T follicular helper cell (primary cell): ENCODE measurements around the gene METTL13.

Source experiments
- DNase-seq: peaks from one replicate; pipeline ENCODE4 v3.0.0-alpha.2; 2020; ENCODE audit warnings: low read depth

The METTL13 gene

DNA sequence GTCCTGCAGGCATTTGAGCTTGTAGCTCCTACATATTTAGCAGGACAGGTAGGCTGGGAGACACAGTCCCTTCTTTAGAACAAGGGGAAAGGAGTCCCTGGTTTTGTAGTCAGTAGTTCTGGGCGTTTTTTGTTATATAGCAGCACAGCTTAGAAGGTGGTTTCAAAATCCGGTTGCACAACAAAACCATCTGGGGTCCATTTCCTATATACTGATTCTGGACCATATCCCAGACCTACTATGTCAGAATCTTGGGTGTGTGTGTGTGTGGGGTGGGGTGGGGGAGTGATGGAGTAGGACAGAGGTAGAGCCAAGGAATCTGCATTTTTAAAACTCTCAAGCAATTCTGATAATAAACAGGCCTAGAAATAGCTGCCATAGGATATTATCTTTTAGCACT is 21.6 kb downstream of the METTL13 start:
- no peak for DNase-seq

DNA sequence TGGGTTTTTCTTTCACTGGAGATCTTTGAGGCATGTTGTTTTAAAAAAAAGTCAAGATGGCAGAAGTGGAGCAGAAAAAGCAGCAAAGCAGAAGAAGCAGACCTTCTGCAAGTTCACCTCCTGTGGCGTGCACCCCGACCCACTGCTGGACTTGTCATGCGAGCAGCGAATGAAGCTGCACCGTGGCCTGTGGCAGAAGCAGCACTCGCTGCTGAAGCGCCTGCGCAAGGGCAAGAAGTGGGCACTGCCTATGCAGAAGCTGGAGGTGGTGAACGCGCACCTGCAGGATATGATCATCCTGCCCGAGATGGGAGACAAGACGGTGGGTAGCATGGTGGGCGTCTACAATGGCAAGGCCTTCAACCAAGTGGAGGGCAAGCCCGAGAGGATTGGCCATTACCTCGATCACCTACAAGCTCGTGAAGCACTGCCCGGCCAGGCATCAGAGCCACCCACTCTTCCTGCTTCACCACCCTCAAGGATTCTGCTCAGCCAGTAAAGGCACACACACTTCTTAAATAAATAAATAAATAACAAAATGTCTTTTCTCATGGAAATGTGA is 22.1 kb downstream of the METTL13 start:
- no peak for DNase-seq

DNA sequence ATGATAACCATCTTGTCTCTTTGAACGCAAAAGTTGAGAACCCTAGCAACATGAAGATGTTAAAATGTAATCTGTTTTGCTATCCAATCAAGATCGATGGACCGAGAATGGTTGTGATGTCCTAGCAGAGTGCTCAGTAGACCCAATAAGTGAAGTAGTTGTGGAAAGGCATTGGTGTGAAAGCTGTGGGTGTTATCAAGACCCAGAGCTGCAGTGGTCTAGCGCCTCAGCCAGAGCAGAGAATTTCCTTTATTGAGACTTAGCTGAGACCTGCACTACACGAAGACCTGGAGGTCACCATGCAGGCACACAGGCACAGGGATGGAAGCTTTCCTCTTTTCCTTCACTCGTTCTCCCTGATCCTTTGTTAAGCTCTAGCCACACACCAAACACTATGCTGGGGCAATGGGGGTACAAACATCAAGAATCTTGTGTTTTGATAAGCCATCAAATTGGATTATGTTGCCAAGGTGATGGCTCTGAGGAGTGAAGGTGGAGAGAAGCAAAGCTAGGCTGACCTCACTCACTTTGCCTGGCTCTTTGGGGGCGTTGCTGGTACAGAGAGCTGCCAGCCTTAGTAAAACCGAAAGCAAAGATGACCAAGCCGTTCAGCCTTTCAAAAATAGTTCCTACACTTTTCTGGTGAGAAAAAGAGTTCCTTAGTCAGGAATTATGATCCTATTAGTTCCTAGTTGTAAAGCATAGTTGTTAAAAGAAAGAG is 24.1 kb downstream of the METTL13 start:
- no peak for DNase-seq

DNA sequence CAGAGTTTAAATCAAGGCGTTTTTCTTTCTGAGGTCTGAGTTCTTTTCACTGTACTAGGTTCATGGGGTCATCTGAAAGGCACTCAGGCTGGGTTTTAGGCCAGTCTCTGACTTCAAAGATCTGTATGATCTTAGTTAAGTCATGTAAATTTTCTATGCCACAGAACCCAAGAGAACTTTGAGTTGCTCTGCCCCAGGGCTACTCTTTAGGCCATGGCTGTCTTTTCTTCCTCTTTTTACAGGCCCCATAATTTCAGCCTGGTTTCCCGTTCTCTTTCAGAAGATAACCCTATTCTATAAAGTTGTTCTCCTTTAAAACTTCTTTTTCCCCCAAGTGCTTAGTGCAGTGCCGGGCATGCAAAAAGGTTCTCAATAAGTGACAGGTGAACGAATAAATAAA is 26.1 kb downstream of the METTL13 start:
- DNase-seq = no peak

DNA sequence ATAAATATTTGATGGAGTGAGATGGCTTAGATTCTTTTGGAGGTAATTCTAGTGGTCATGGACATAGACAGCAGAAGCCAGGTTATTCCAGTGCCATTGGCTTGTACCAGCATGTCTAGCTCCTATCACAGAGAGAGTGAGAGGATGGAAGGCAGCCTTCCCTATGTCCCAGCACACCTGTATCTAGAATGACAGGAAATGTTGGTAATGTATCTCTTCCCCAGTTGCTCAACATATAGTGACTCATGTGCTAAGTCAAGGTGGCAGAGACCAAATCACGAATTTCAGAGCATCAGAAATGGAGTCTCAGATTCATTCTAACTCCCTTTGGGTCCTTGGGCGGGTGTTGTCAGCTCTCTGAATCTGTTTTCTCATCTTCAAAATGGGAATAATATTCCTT is 28.4 kb downstream of the METTL13 start:
- no peak for DNase-seq

DNA sequence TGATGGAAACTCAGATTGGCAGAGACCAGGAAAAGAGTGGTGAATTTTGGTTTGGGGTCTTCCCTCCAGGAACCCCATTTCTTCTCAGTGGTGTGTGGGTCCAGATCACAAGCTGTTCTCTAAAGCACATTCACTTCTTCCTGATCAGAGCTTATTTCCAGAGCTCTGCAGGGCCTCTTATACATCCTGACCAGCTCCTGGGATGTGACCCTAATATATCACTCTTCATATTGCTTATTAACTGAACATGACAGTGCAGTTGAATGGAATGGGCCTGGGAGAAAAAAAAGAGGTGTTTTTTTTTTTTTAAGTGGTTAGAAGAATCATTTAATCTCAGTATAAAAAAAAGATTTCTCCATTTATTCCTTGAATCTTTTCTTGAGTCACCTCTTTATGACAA is 30.2 kb downstream of the METTL13 start:
- no peak for DNase-seq

DNA sequence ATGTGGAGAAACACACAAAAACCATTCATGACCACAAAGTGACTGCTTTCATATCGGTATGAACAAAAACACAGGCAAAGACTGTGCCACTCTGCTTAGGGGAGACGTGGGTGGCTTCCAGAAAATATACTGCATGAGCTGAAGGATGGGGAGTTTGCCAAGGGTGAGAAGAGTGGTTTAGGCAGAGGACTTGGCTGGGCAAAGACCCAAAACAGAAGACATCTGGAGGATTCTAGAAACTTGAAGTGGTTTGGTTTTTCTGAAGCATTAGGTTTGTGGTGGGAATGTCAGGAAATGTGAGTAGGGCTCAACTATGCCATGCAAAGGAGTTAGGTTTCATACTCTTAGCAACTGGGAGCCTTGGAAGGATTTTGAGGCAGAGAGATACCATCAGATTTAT is 33.2 kb downstream of the METTL13 start:
- no peak for DNase-seq

DNA sequence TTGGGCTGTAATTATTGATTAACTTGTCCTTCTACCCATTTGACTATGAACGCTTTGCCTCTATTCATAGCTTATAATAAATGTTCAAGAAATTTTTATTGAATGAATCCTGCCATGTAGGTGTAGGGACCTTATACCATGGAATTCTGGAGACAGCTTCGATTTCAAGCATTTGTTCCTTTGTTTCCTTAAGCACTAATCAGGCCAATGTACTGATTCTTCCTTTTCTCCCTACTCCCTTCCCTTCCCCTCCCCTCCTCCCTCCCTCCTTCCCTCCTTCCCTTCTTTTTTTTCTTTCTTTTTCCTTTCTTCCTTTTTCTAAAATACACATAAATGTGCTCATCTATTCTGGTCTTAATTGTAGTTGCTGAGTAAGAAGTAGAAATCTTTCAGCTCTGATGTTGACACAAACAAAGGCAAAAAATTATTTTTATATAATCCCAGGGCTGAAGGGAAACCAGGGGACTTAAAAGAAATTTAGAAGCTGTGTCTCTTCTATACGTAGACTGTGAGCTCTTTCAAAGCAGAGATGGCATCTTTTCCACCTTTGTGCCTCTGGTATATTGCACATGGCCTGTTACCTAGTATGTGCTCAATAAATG is 34.9 kb downstream of the METTL13 start:
- DNase-seq = no peak

DNA sequence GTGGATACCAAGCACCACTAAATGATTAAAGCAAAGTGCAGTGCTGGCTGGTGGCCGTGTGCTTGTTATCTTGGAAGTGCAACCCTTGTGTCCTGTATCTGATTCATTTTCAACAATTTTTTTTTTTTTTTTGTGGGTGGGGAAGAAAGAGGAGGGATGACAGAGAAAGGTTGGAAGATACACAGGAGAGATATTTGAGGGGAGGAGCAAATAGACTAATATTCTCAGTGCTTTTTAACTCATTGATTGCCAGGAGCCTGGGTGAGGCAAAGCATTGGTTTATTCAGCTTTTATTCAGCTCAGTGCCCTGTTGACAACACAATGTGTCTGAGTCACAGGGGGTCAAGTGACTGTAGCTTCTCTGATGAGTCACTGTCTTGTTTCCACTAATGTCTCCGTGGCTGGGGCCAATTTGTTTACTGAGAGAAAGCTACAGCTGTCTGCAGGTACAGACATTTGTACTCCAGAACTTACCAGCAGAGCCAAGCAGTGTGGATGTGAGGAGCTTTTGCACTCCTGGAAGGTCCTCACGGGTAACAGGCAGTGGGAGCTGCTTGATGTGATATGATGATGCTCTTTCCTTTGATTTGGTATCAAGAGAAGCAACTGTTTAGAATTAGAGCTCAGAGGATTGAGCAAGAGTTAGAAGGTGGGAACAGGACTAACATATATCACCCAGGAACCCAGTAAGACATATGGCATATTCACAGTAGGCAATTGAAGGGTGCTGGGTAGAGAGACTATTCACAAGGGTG is 36.2 kb downstream of the METTL13 start:
- no peak for DNase-seq

DNA sequence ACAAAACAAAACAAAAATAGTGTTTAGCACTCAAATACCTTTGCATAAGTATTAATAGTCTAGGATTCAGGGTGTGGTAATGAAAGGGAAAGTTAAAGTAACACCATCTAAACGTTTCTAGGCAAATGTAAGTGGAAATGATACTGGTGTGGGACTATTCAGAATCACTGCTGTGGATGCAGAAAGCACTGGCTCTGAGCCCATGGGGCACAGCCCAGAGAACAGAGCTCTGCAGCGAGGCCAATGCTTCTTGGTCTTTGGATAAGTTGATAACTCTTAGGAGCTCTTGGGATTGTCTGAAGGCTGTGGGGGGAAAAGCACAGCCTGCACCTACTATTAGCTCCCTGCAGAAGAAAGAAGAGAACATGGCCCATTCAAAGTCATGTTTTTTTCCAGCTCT is 38.5 kb downstream of the METTL13 start:
- no peak for DNase-seq

DNA sequence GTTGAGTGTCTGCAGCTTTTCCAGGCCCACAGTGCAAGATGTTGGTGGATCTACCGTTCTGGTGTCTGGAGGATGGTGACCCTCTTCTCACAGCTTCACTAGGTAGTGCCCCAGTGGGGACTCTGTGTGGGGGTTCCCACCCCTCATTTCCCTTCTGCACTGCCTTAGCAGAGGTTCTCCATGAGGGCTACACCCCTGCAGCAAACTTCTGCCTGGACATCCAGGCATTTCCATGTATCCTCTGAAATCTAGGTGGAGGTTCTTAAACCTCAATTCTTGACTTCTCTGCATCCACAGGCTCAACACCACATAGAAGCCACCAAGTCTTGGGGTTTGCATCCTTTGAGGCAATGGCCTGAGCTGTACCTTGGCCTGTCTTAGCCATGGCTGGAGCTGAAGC is 45.5 kb downstream of the METTL13 start:
- DNase-seq = no peak

DNA sequence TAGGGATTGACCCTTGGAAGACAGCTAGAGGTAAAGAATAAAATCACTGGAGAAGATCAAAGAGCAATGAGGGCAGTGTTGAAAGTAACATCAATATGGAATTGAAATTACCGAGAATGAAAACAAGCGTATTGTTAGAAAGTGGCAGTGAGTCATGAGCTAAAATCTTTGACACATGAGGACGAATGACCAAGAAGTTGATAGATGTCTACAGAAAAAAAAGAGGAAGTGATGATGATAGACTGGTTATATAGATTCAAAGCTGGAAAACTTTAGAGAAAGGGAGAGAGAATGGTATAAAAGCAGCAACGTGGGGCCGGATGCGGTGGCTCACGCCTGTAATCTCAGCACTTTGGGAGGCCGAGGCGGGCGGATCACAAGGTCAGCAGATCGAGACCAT is 47.3 kb downstream of the METTL13 start:
- DNase-seq = no peak

DNA sequence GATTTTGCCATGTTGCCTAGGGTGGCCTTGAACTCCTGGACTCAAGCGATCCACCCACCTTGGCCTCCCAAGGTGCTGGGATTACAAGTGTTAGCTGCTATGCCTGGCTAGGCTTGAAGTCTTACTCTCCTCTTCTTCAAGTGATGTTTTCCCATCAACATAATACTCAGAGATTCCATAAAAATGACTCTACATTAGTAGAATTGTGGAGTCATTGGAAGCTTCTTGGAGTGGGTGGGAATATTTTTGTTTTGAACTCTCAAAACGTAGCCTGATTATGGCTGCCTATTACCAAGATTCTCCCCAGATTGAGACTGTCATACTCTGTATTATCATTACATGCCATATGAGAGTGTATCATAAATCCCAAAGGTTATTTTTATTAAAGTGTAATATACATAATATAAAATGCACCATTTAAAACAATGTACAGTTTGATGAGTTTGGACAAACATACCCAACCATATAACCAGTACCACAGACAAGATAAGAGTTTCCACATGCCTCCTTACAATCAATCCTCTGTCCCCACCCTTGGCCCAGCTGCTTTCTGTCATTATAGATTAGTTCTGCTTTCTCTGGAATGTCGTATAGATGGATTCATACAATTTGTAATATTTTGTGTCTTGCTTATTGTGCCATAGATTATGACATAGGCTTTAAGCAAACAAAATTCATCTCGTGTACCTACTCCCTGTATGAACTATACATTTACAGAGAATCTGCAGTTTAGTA is 51.8 kb downstream of the METTL13 start:
- no peak for DNase-seq

DNA sequence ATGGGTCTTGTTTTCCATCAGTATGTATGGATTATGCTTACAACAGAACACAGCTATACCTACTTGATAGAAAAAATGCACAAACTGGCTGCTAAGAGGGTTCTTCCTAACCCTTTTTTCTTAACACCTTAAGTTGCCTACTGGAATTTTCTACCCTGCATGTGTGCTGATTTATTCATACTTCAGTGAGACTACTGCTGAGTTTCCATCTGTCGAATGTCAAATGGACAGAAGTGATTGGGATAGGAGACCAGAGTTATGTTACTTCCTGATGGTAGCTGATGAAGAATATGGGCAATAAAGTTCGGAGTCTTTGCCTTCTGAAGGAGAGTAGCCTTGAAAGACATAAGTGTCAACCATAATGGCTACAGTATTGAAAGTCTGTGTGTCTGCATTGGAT is 53.4 kb downstream of the METTL13 start:
- DNase-seq = no peak

DNA sequence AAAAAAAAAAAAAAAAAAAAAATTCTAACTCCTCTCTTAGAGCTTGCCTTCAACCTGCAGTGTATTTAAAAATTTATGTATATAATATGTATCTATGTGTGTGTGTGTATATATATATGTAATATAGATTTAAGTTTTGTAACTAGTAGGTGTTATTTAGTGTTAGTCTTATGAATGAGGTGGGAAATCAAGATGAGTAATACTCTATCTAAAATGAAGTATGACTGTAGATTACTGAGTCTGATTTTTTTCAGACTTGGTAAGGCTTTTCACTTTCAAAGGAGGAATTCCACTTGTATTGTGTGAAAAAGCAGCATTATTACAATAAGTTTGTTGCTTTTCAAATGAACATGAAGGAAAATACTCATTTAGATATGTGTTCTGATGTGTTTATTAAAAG is 54.4 kb downstream of the METTL13 start:
- no peak for DNase-seq

DNA sequence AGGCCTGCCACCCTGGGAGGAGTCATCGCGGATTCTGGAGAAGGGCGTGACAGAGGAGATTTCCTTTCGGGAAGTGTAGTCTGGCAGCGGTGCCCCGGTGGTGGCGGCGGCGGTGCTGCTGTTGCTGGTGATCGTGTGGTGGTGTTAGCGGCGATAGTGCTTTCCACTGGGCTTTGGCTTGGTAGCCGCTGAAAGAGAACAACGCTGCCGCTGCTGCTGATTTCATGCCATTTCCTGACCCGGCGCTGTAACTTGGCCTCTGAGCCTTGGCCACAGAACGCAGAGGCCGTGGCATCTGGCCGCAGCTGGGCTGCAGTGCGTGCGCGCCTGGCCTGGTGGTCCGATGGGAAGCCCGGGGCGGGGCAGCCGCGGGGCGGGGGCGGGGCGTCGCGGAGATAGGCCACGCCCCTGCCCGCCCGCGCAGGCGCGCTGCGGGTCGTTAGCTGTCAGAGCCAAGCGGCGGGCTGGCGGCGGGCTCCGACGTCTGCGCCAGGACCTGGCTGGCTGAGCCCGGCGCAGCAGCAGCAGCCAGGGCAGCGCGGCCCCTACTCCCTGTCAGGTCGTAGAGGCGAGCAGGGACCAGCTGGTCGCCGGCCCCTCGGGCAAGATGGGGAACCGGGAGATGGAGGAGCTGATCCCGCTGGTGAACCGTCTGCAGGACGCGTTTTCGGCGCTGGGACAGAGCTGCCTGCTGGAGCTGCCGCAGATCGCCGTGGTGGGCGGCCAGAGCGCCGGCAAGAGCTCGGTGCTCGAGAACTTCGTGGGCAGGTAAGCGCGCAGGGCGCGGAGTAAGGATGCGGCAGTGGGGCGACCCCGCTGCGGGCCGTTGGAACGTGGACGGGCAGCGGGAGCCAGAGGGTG is 59.8 kb downstream of the METTL13 start, which contains the start of gene DNM3:
Gene DNM3 (plus strand): TSS at position 449 of the 861 bp plus-strand sequence. CDS start 159 bp downstream, at position 608.
- DNase-seq = peak; percentile 70

DNA sequence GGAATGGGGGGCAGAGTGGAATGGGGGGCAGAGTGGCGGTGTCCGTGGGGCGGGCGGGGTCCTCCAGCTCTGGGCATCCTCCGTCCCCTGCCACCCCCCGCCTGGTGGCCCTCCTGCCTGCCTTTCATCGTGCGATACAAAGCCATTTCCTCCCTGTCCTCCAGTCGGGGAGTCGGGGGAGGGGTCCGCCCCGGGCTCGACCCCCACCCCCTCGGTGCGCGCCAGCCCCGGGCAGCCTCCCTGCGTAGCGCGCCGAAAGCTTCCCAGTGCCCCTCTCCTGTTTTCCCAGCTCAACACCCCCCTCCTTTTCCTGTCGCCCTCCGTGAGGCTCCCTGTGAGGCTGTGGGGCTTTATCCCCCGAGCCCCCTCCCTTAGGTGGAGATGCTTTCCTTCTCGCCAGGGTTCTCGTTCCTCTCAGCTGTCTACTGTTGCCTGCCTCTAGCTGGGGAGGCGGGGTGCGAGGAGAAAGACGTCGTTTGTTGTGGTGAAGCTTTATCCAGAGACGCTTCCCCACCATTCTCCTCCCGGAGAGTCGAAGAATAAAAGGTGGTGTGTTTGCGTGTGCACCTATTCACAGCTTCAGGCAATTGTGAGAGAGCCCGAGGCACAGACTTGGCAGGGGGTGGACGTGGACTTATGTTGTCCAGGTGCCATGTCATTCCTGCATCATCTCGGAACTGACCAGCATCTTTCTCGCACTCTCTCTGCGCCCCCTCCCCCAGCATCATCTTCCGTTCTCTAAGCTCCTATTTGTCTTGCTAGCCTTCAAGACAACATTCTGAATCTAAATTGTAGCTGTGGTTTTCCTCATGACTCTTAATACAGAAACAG is 60.7 kb downstream of the METTL13 start:
- no peak for DNase-seq

DNA sequence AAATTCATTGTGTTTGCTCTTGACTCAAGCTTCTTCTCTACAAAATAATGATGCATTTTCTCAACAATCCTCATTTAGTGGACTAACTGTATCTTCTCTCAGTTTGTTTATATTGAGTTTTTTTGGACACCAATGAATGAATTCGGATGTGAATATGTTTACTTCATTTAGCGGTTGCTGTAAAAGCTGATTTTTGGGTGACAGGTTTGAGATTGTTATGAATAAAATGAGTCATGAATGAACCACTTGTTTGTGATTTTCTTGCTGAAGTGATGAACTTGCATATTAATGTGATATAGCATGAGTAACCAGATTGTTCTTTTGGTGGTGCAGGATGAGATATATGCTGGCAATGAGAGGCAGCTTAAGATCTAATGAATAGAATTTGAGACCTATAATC is 62.9 kb downstream of the METTL13 start:
- DNase-seq = no peak

DNA sequence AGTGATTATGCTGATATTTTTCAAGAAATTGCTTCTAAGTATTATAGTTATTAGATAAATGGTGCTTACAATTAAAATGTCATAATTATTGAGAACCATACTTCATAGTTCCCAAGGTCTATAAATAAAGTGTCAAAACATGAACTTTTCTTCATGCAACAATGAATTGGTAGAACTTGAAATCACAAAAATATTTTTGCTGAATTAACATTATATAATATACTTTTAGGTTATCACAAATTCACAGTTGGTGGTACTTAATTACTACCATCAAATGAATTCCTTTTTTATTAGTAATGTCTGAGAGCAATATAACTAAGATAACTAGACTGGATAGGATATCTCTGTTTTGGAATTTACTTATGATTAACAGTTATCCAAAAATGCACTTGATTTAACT is 64.5 kb downstream of the METTL13 start:
- no peak for DNase-seq
